HG03565 (cell line): Measurements from ENCODE around the gene RAB6B.

Source experiments
- ATAC-seq: cut with Tn5 transposase; IDR thresholded peaks from one replicate; pipeline ENCODE4 v1.9.1; 2021; ENCODE audit warnings: mild to moderate bottlenecking, moderate library complexity; ENCODE audit not compliant: unreplicated experiment

The RAB6B gene

GRCh38 chr3:133931084-133931483 is 35.4 kb upstream of the RAB6B start:
- ATAC-seq, result no peak

- no peak for ATAC-seq
Observed at GRCh38 chr3:133930341-133930933, 34.8 kb upstream of the RAB6B start.

GRCh38 chr3:133928903-133929607 is 33.4 kb upstream of the RAB6B start:
- no peak for ATAC-seq

DNA sequence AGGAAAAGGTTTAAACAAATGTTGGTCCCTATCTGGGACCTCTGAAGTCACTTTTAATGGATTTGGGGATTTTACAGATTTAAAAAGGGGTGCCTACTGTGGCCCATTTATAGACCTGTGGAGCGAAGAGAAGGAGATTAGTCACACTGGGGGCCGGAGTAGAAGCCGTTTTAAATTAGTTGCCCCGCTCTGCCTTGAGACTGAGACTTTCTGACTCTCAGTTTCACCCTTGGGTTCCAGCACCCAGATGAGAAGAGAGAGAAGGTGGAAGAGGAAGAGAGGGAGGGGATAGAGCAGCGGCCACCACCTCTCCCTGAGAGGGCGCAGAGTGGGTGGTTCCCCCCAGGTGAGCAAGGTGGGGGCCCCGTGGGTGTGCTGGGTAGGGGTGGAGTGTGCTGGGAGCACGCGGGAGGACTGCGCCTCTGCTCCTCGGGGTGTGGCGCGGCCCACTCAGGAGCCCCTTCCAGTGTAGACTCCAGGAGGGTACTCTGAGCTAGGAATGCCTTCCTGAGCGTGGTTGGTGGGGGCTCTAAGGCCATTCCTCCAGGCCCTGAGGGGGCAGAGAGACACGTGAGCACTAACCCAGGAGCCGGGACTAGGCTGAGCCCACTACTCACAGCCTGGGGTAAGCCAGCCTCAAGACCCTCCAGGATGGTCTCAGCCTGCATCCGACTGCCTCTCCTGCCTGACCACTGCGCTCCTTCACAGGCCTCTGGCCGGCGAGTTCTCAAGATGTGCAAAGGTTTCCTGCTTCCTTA is 32.6 kb upstream of the RAB6B start:
- no peak for ATAC-seq

GRCh38 chr3:133927540-133928066 is 31.9 kb upstream of the RAB6B start:
- peak; percentile 55 for ATAC-seq

DNA sequence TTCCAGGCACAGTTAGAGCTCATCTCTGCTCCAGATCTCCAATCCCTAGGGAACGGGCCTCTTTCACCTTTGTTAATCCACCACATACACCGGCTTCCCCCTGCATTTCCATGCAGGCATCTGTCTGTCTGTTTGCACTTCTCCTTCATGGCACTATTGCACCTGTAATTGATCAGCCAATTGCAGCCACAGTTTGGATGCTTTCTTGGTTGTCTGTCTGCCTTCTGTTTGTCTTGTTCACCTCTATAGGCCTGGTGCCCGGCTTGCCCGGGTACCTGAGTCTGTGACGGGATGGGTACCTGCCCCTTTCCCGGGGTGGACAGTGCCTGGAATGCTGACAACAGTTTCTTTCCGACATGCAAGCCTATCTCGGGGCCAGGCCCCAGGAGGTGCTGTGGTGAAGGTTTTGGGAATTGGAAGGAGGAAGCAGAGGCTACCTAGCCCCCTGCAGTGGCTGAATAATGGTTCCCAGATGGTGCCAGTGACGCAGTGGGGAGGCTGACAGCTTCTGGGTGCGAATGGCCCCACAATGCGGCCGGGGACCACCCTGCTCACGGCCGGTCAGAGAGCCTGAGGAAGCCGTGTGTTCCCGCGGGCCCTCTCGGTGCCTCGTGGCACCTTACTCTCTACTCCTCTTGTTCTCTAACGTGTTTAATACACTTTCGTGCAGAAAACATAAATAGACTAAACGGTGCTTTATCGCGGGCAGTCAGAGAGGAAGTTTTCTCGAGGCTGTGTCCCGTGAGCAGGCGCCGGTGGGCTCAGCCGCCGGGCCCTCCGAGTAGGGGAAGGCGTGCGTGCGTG is 31.3 kb upstream of the RAB6B start:
- no peak for ATAC-seq

DNA sequence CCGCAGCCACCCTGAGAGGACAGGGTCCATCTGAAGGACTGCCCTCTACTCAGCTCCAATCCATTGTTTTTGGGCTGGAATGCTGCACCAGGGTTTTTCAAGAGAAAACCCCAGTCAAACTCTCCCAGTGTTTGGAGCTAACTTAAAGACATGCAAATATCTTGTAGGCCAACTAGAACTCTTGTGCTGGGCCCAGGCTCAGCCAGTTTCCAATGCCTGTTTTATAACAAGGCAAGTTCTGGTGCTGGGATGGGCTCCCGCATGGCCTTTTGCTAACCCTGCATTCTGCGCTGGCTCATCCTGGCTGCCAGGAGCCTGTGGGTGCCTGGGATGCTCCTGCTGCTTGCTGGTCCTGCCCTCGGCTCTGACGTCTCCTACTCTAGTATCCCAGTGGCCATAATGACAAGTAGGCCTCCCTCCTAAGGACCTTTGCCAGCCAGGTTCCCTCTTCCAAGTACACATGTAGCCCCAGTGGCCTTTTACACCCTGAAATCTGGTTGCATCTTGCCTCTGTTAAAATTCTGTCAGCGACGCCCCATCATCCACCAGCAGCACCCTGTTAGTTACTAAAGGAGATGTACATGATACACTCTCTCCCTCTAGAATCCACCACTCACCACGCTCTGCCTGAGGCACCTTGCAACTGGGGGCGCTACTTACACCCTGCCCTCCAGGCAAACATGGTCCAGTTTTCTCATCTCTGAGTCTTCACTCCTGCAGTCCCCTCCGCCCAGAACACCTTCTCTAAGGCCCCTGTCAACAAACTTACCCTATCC is 30.5 kb upstream of the RAB6B start:
- no peak for ATAC-seq

DNA sequence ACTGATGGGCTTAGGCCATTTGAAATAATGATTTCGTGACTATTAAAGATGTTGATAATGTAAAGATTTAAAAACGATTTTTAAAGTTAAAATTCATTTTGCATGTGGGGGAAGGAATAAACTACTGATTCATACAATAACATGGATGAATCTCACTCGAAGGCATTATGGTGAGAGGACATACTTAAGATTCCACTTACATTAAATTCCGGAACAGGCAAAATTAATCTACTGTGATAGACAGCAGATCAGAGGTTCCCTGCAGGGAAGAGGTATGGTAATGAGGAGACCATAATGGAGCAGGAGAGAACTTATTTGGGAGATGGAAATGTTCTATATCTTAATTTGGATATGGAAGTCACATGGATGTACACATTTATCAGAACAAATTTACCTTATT is 28.4 kb upstream of the RAB6B start:
- ATAC-seq, result no peak

GRCh38 chr3:133921592-133921991 is 25.9 kb upstream of the RAB6B start:
- ATAC-seq, result no peak

- no peak for ATAC-seq
Observed at GRCh38 chr3:133917144-133917543, 21.5 kb upstream of the RAB6B start.

DNA sequence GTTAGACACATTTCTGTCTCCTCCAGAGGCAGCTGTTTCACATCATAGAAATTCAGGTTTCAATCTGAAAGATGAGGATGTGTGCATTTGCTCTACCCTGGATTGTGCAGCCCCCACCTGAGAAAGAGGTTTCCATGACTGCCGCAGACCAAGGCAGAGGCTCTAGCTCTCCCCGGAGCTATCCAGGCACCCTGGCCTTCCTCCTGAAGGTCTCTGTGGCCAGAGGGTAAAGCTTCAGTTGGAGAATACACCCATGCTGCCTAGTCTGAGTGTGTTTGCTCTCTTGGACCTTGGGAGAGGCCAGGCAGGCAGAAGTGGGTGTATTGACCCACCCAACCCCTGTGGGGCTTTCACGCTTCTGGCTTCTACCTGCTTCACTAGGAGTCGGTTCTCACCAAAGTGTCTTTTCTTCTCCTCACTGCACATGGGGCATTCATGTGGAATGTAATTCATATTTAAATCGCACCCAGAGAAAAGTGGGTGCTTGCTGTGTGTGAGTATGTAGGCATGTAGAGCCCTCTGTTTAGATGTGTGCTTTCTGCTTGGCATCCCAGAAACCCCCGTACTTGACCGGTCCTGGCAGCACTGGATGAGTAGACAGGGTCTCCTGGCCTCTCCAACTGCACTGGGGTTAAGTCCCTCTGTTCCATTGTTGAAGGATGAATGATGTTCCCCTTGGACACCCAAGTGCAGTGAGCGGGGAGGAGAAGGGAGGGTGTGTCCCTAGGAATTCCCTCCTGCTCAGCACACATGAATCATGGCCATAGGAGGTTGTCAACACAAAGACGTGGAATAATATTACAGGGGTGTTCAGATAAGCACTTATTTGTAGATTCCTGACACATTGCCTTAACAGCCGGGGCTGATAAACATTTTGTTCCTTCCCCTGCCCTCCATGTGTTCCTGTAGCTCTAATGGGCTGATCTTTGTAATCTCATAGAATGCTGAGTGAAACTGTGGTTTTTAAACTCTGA is 20.3 kb upstream of the RAB6B start:
- no peak for ATAC-seq

GRCh38 chr3:133914839-133915600 is 19.3 kb upstream of the RAB6B start:
- no peak for ATAC-seq

GRCh38 chr3:133910422-133910821 is 14.7 kb upstream of the RAB6B start:
- no peak for ATAC-seq

- no peak for ATAC-seq
Observed at GRCh38 chr3:133905376-133905775, 9.7 kb upstream of the RAB6B start.

GRCh38 chr3:133901847-133902246 is 6.2 kb upstream of the RAB6B start:
- ATAC-seq, result no peak

GRCh38 chr3:133901083-133901482 is 5.4 kb upstream of the RAB6B start:
- ATAC-seq, result no peak

DNA sequence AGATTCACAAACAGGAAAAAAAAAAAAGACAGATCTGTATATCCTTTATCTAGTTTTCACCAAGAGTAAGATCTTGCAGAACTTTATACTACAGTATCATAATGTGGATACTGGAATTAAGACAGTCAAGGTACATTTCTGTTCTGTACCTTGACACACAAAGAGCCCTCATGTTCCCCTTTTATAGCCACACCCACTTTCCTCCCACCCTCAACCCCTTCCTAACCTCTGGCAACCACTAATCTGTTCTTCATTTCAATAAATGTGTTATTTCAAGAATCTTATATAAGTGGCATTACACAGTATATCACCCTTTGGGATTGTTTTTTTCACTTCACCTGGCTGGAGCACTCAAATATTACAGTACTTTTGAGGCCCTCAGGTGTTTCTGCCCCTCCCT is 3.6 kb upstream of the RAB6B start:
- no peak for ATAC-seq

- ATAC-seq, result no peak
Observed at GRCh38 chr3:133897547-133897946, 1.9 kb upstream of the RAB6B start.
